H1 (cell line): ENCODE results near the gene BLOC1S4. TPM values are rescaled to one million over a fixed set of nuclear protein-coding genes. Genes with fewer than 3 reads are reported as not detected.

Experiments used
- CTCF ChIA-PET: fragments of 300-600 bp; sonication (Branson Sonifier 250); formaldehyde crosslinking; loops from one replicate; lab custom pipeline; 2021; ENCODE audit not compliant: partially characterized antibody; lab: Charles Lee
- POLR2A ChIA-PET: fragments of 300-600 bp; sonication (Branson Sonifier 250); formaldehyde crosslinking; loops from one replicate; lab custom pipeline; 2021; ENCODE audit warnings: inconsistent platforms; ENCODE audit not compliant: partially characterized antibody; lab: Charles Lee
- DNase-seq, 2 experiments: peaks; one replicate each; pipeline versions ENCODE4 v3.0.0 to v3.0.0-alpha.2; 2010 to 2022; ENCODE audit warnings: low spot score in 2 of 2, low read depth in 1 of 2, mixed read lengths in 1 of 2
- FAIRE-seq: peaks from 2 replicates; lab custom pipeline; 2011; peaks lifted over from hg19 to GRCh38; lab: Jason Lieb, UNC
- H2AFZ ChIP-seq: 2 replicates; pipeline ENCODE4 v1.8.1; 2012; ENCODE audit warnings: low read length, inconsistent platforms
- H2AK5ac ChIP-seq: 2 replicates; pipeline ENCODE4 v1.6.1; 2013; ENCODE audit warnings: low read depth, low read length
- H2BK120ac ChIP-seq: replicated peaks from 2 replicates; pipeline ENCODE3; 2013; ENCODE audit warnings: low read depth, low read length, inconsistent platforms
- H2BK12ac ChIP-seq: 2 replicates; pipeline ENCODE4 v1.6.1; 2013; ENCODE audit warnings: low read depth, low read length
- H2BK15ac ChIP-seq: 2 replicates; pipeline ENCODE4 v1.6.1; 2013; ENCODE audit warnings: low read length
- H2BK20ac ChIP-seq: 2 replicates; pipeline ENCODE4 v1.6.1; 2013; ENCODE audit warnings: low read length
- H2BK5ac ChIP-seq: 2 replicates; pipeline ENCODE4 v1.6.1; 2013; ENCODE audit warnings: low read depth, low read length
- H3K14ac ChIP-seq: 2 replicates; pipeline ENCODE4 v1.6.1; 2013; ENCODE audit warnings: inconsistent platforms; ENCODE audit not compliant: insufficient read length
- H3K18ac ChIP-seq: 2 replicates; pipeline ENCODE4 v1.6.1; 2013; ENCODE audit warnings: low read length; ENCODE audit errors: extremely low read depth
- H3K23ac ChIP-seq: 2 replicates; pipeline ENCODE4 v1.6.1; 2013; ENCODE audit warnings: inconsistent platforms; ENCODE audit not compliant: insufficient read length
- H3K23me2 ChIP-seq: 2 replicates; pipeline ENCODE4 v1.6.1; 2013; ENCODE audit warnings: low read depth, low read length
- H3K27ac ChIP-seq: 2 replicates; pipeline ENCODE4 v1.6.1; 2011; ENCODE audit warnings: low read depth, low read length, inconsistent platforms
- H3K27me3 ChIP-seq, 4 experiments: replicated peaks in 1 of 4; 1 replicate in 1 of 4; 2 replicates in 3 of 4; pipeline versions ENCODE4 v1.6.1 to v1.8.1; 2011 to 2013; ENCODE audit warnings: low read length in 3 of 4, mild to moderate bottlenecking in 3 of 4, inconsistent platforms in 2 of 4, mixed read lengths in 2 of 4, moderate library complexity in 1 of 4; ENCODE audit not compliant: control insufficient read depth in 3 of 4, insufficient read depth in 3 of 4; ENCODE audit errors: extremely low read depth in 1 of 4
- H3K36me3 ChIP-seq, 4 experiments: 2 replicates each; pipeline versions ENCODE4 v1.6.1 to v1.8.1; 2011 to 2013; ENCODE audit warnings: mild to moderate bottlenecking in 4 of 4, low read length in 3 of 4, moderate library complexity in 2 of 4, control low read depth in 1 of 4, inconsistent platforms in 1 of 4; ENCODE audit not compliant: insufficient read depth in 4 of 4, control insufficient read depth in 2 of 4
- H3K4ac ChIP-seq: replicated peaks from 2 replicates; pipeline ENCODE3; 2013; ENCODE audit warnings: low read length, low read depth, mixed read lengths, inconsistent platforms; ENCODE audit not compliant: insufficient read length
- H3K4me1 ChIP-seq, 4 experiments: replicated peaks in 1 of 4; 1 replicate in 1 of 4; 2 replicates in 3 of 4; pipeline versions ENCODE4 v1.6.1 to v1.8.1; 2011 to 2013; ENCODE audit warnings: low read length in 3 of 4, inconsistent platforms in 2 of 4, mixed read lengths in 1 of 4; ENCODE audit not compliant: insufficient read depth in 4 of 4, control insufficient read depth in 3 of 4
- H3K4me2 ChIP-seq, 2 experiments: 2 replicates each; pipeline versions ENCODE4 v1.6.1 to v1.8.1; 2011 to 2013; ENCODE audit warnings: low read depth in 2 of 2, low read length in 2 of 2, control low read depth in 1 of 2, inconsistent platforms in 1 of 2, mild to moderate bottlenecking in 1 of 2; ENCODE audit not compliant: insufficient read depth in 1 of 2
- H3K4me3 ChIP-seq, 4 experiments: fragments of 200-600, 300-600 bp in 1 of 4; sonication (generic), shearing (Covaris generic), sonication (Bioruptor Twin) in 1 of 4; 2 replicates each; pipeline versions ENCODE4 v1.5.1 to v1.8.1; 2011 to 2016; ENCODE audit warnings: low read length in 4 of 4, low read depth in 3 of 4, control low read depth in 2 of 4, inconsistent platforms in 2 of 4, mild to moderate bottlenecking in 2 of 4, mixed read lengths in 1 of 4, moderate library complexity in 1 of 4; ENCODE audit not compliant: insufficient read depth in 2 of 4; ENCODE audit errors: extremely low read depth in 1 of 4
- H3K56ac ChIP-seq: replicated peaks from 2 replicates; pipeline ENCODE3; 2013; ENCODE audit warnings: low read depth, mild to moderate bottlenecking, mixed read lengths, low read length, inconsistent platforms; ENCODE audit not compliant: insufficient read length
- H3K79me1 ChIP-seq: 2 replicates; pipeline ENCODE4 v1.6.1; 2013; ENCODE audit warnings: low read depth, low read length, control low read depth
- H3K79me2 ChIP-seq, 2 experiments: 2 replicates each; pipeline versions ENCODE4 v1.6.1 to v1.8.1; 2012 to 2013; ENCODE audit warnings: low read length in 2 of 2, mild to moderate bottlenecking in 2 of 2, inconsistent platforms in 1 of 2; ENCODE audit not compliant: insufficient read depth in 2 of 2, control insufficient read depth in 1 of 2
- H3K9ac ChIP-seq, 4 experiments: replicated peaks in 1 of 4; 1 replicate in 1 of 4; 2 replicates in 3 of 4; pipeline versions ENCODE4 v1.6.1 to v1.8.1; 2011 to 2013; ENCODE audit warnings: low read depth in 3 of 4, low read length in 3 of 4, control low read depth in 2 of 4, mild to moderate bottlenecking in 2 of 4, moderate library complexity in 2 of 4, inconsistent platforms in 1 of 4; ENCODE audit errors: extremely low read depth in 1 of 4
- H3K9me3 ChIP-seq, 2 experiments: 2 replicates each; pipeline versions ENCODE4 v1.6.1 to v1.8.1; 2012 to 2013; ENCODE audit warnings: mild to moderate bottlenecking in 2 of 2, moderate library complexity in 2 of 2, control low read depth in 1 of 2, inconsistent platforms in 1 of 2, low read depth in 1 of 2, low read length in 1 of 2, mixed read lengths in 1 of 2; ENCODE audit not compliant: insufficient read depth in 2 of 2
- H4K20me1 ChIP-seq, 2 experiments: replicated peaks in 1 of 2; 2 replicates each; pipeline versions ENCODE3 to v1.8.1; 2011 to 2013; ENCODE audit warnings: inconsistent platforms in 2 of 2, low read length in 2 of 2, mild to moderate bottlenecking in 1 of 2; ENCODE audit not compliant: insufficient read depth in 2 of 2, control insufficient read depth in 1 of 2
- H4K5ac ChIP-seq: 2 replicates; pipeline ENCODE4 v1.6.1; 2013; ENCODE audit warnings: low read length, low read depth, mixed read lengths, inconsistent platforms; ENCODE audit not compliant: insufficient read length
- H4K8ac ChIP-seq: 2 replicates; pipeline ENCODE4 v1.8.0; 2013; ENCODE audit warnings: mild to moderate bottlenecking, moderate library complexity, low read length, inconsistent platforms; ENCODE audit not compliant: insufficient read depth; ENCODE audit errors: extremely low read depth
- H4K91ac ChIP-seq: replicated peaks from 2 replicates; pipeline ENCODE3; 2013; ENCODE audit warnings: low read length, mixed read lengths, inconsistent platforms; ENCODE audit not compliant: insufficient read length
- BCL11A ChIP-seq, 2 experiments: IDR thresholded peaks; one replicate each; pipeline ENCODE4 v1.6.1; 2011; ENCODE audit warnings: low read depth in 2 of 2, low read length in 2 of 2, mild to moderate bottlenecking in 2 of 2
- CBX8 ChIP-seq: fragments of 300-800, 300-1000 bp; sonication (generic); IDR thresholded peaks from 2 replicates; pipeline ENCODE4 v1.7.1; 2016; ENCODE audit warnings: low read depth, low read length, borderline replicate concordance
- CREB1 ChIP-seq: IDR thresholded peaks from 2 replicates; pipeline ENCODE4 v1.6.1; 2012; ENCODE audit warnings: inconsistent platforms
- CTBP2 ChIP-seq: IDR thresholded peaks from 2 replicates; pipeline ENCODE4 v1.7.0; 2011; ENCODE audit warnings: borderline replicate concordance, mild to moderate bottlenecking, moderate library complexity, mixed read lengths, low read length; ENCODE audit not compliant: insufficient read depth, insufficient read length
- EZH2 ChIP-seq: fragments of 200-600 bp; sonication (generic); IDR thresholded peaks from 2 replicates; pipeline ENCODE4 v1.7.1; 2012; ENCODE audit warnings: low read depth, mild to moderate bottlenecking, moderate library complexity, low read length, inconsistent platforms; ENCODE audit not compliant: severe bottlenecking
- GABPA ChIP-seq: IDR thresholded peaks from 2 replicates; pipeline ENCODE4 v1.6.1; 2011; ENCODE audit warnings: mild to moderate bottlenecking, low read length, moderate library complexity, borderline replicate concordance; ENCODE audit not compliant: insufficient read depth
- KDM4A ChIP-seq: IDR thresholded peaks from one replicate; pipeline ENCODE4 v1.7.1; 2012; ENCODE audit warnings: low read depth, mild to moderate bottlenecking, moderate library complexity, low read length, inconsistent platforms; ENCODE audit not compliant: severe bottlenecking
- KDM5A ChIP-seq: fragments of 200-600 bp; IDR thresholded peaks from 2 replicates; pipeline ENCODE4 v1.7.1; 2012; ENCODE audit warnings: mild to moderate bottlenecking, low read length, inconsistent platforms, mixed read lengths
- POLR2A ChIP-seq, 2 experiments: IDR thresholded peaks; 1 replicate in 1 of 2; 2 replicates in 1 of 2; pipeline ENCODE4 v1.6.1; 2011; ENCODE audit warnings: low read depth in 2 of 2, low read length in 2 of 2, mild to moderate bottlenecking in 2 of 2; ENCODE audit errors: control extremely low read depth in 1 of 2
- RXRA ChIP-seq: IDR thresholded peaks from 2 replicates; pipeline ENCODE4 v1.6.1; 2011; ENCODE audit warnings: low read depth, mild to moderate bottlenecking, low read length, moderate library complexity; ENCODE audit not compliant: insufficient read depth
- SIRT6 ChIP-seq: IDR thresholded peaks from one replicate; pipeline ENCODE4 v1.7.1; 2012; ENCODE audit warnings: low read length, inconsistent platforms
- SUZ12 ChIP-seq: fragments of 200-600 bp; sonication (generic); IDR thresholded peaks from 2 replicates; pipeline ENCODE4 v1.6.1; 2012; ENCODE audit warnings: mild to moderate bottlenecking, inconsistent platforms, low read length, moderate library complexity, mixed read lengths
- ZNF274 ChIP-seq: IDR thresholded peaks from 2 replicates; pipeline ENCODE4 v1.7.0; 2012; ENCODE audit warnings: low read length, borderline replicate concordance; ENCODE audit errors: extremely low read depth
- WGBS, 2 experiments: shearing (Covaris generic) in 1 of 2; methylation state at CpG; one replicate each; pipeline versions ENCODE4 v1.1.6 to v1.1.7; 2013 to 2015; ENCODE audit warnings: low lambda C conversion rate in 2 of 2, mixed read lengths in 2 of 2, inconsistent platforms in 1 of 2, low coverage in 1 of 2, missing lambda C conversion rate in 1 of 2; ENCODE audit not compliant: insufficient replicate concordance in 2 of 2, insufficient coverage in 1 of 2, insufficient read length in 1 of 2; ENCODE audit errors: extremely low coverage in 1 of 2, missing lambda C conversion rate in 1 of 2; 5-methylcytosine and 5-hydroxymethylcytosine counted together
- polyA plus RNA-seq, 7 experiments: library from polyadenylated mRNA; depleted of rRNA in 3 of 7; stranded (reverse) in 5 of 7; unstranded in 2 of 7; fragments of >200 nt in 5 of 7; fragments of 200-250 nt in 2 of 7; gene quantifications; 1 replicate in 5 of 7; 2 replicates in 1 of 7; 4 replicates in 1 of 7; pipeline versions ENCODE4 v1.2.1 to v1.2.3, GENCODE V29; 2011 to 2013; ENCODE audit warnings: missing spikeins in 2 of 7, mixed read lengths in 2 of 7
- total RNA-seq: library from RNA; stranded (reverse); fragmentation: NEBNext Ultra II Directional; extraction: Animal tissue kit (Norgen Biotek cat#: 25700); gene quantifications from 2 replicates; pipeline ENCODE4 v1.2.1, GENCODE V29; 2021
- TF ChIP-seq, protein P1 (sequence below): IDR thresholded peaks from 2 replicates; pipeline ENCODE4 v1.6.1; 2011; ENCODE audit warnings: low read depth, mild to moderate bottlenecking, low read length; ENCODE audit not compliant: insufficient read depth

Gene BLOC1S4
- total and polyA plus RNA-seq, 2 of the 8 experiments (the other 6 are each of a cell fraction or from before 2014, with no cell fraction given), result 19.1 to 27.8 TPM

DNA sequence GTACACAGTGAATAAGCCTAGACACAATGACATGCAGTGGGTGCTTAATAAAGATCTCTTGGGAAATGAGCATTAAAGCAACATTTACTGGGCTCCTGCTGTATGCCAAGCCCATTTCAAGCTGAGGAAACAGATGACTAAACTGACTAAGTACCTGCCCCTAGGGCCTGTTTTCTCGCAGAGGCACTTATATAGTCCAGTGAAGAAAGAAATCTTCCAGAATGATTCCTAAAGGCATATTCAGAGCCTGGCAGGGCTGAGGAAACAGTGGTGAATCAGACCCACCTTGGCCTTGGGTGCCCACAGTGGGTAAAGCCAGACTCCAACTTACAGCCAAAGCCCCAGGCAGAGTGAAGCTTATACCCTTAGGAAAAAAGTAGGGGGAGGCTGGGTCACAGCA lies 44.3 kb upstream of the BLOC1S4 start:
- Histone ChIP-seq H2BK12ac (no peak overlapping the region), H3K4me2 (no peak overlapping the region), H3K4me1 (peaks cover 0 to 9% (median 5%) of the 10 kb centered on the region in 4 experiments; a peak in 3 of 7 replicates), H2BK120ac (no peak overlapping the region), H4K5ac (no peak overlapping the region), H3K18ac (no peak overlapping the region), H3K9me3 (peaks cover 0 to 6% of the 10 kb centered on the region in 2 experiments; a peak in 1 of 4 replicates), H2AK5ac (no peak overlapping the region), H2BK15ac (no peak overlapping the region), H3K79me2 (peaks cover 0 to 23% of the 10 kb centered on the region in 2 experiments; a peak in 3 of 4 replicates), H3K9ac (no peak overlapping the region), H3K23ac (no peak overlapping the region), H2BK5ac (no peak overlapping the region), H4K20me1 (peaks cover 10 to 15% of the 10 kb centered on the region in 2 experiments), H3K14ac (no peak overlapping the region), H4K91ac (no peak overlapping the region), H3K27me3 (no peaks in the 10 kb centered on the region; a peak in 2 of 7 replicates), H2BK20ac (no peak overlapping the region), H3K56ac (no peak overlapping the region), H3K4me3 (no peak overlapping the region), H3K27ac (no peak overlapping the region), H3K36me3 (peaks cover 8 to 14% (median 11%) of the 10 kb centered on the region in 4 experiments; a peak in 6 of 8 replicates), H4K8ac (no peak overlapping the region), H3K4ac (no peak overlapping the region), H3K23me2 (peaks cover 10% of the 10 kb centered on the region), H3K79me1 (peaks cover 7% of the 10 kb centered on the region), H2AFZ (no peak overlapping the region)
- WGBS, 2 experiments, result 83% methylated on average over 1 of the region's 1 CpG; no CpG with 5 or more reads in 1 of the 2 experiments
- no peak for TF ChIP-seq POLR2A (IDR thresholded peaks at IDR 0.05; ENCODE audit: control extremely low read depth in 1 of 2, low read depth in 2 of 2, low read length in 2 of 2)
- TF ChIP-seq KDM4A, result no peak
- TF ChIP-seq CREB1, result no peak
- TF ChIP-seq EZH2, result no peak
- no peak for TF ChIP-seq RXRA
- no peak for TF ChIP-seq CBX8
- TF ChIP-seq SIRT6, result no peak
- no peak for TF ChIP-seq GABPA
- no peak for TF ChIP-seq CTBP2
- no peak for TF ChIP-seq BCL11A (IDR thresholded peaks at IDR 0.05; ENCODE audit: low read depth in 2 of 2, low read length in 2 of 2)
- no peak for TF ChIP-seq KDM5A
- TF ChIP-seq, protein P1, sequence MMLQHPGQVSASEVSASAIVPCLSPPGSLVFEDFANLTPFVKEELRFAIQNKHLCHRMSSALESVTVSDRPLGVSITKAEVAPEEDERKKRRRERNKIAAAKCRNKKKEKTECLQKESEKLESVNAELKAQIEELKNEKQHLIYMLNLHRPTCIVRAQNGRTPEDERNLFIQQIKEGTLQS, result no peak
- TF ChIP-seq ZNF274, result no peak
- TF ChIP-seq SUZ12, result no peak
- FAIRE-seq, result no peak
- CTCF ChIA-PET, result interaction anchor here (3.0 kb wide), 1 partner anchor 9 kb away, joined by 12 read pairs; no protein-coding TSS in a partner anchor
- DNase-seq, result no peak
- POLR2A ChIA-PET, result interaction anchor here (2.8 kb wide), 1 partner anchor 9 kb away, joined by 33 read pairs; no protein-coding TSS in a partner anchor
